ENCODE measurements around the gene SH3PXD2A.

GRCh38 chr10:103620891-103621782 is 234.2 kb downstream of the SH3PXD2A start:
- TF ChIP-seq, protein P1, sequence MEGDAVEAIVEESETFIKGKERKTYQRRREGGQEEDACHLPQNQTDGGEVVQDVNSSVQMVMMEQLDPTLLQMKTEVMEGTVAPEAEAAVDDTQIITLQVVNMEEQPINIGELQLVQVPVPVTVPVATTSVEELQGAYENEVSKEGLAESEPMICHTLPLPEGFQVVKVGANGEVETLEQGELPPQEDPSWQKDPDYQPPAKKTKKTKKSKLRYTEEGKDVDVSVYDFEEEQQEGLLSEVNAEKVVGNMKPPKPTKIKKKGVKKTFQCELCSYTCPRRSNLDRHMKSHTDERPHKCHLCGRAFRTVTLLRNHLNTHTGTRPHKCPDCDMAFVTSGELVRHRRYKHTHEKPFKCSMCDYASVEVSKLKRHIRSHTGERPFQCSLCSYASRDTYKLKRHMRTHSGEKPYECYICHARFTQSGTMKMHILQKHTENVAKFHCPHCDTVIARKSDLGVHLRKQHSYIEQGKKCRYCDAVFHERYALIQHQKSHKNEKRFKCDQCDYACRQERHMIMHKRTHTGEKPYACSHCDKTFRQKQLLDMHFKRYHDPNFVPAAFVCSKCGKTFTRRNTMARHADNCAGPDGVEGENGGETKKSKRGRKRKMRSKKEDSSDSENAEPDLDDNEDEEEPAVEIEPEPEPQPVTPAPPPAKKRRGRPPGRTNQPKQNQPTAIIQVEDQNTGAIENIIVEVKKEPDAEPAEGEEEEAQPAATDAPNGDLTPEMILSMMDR (IDR thresholded peaks at IDR 0.05): no peak
- no peak for TF ChIP-seq POLR2A (IDR thresholded peaks at IDR 0.05)
- no peak for TF ChIP-seq POLR2AphosphoS5 (IDR thresholded peaks at IDR 0.05)
